GM19351 (cell line): Measurements from ENCODE around the gene MPRIP.

Source experiments
- ATAC-seq: cut with Tn5 transposase; IDR thresholded peaks from one replicate; pipeline ENCODE4 v1.9.1; 2021; ENCODE audit warnings: mild to moderate bottlenecking, moderate library complexity; ENCODE audit not compliant: unreplicated experiment

The MPRIP gene

GRCh38 chr17:17064322-17064721 lies 22.1 kb downstream of the MPRIP start:
- ATAC-seq, result no peak

- no peak for ATAC-seq
Observed at GRCh38 chr17:17066021-17066420, 23.8 kb downstream of the MPRIP start.

GRCh38 chr17:17067257-17067656 lies 25.0 kb downstream of the MPRIP start:
- no peak for ATAC-seq

GRCh38 chr17:17069849-17070248 lies 27.6 kb downstream of the MPRIP start:
- no peak for ATAC-seq

GRCh38 chr17:17070931-17071330 lies 28.7 kb downstream of the MPRIP start:
- ATAC-seq, result no peak

GRCh38 chr17:17071531-17072360 lies 29.5 kb downstream of the MPRIP start:
- ATAC-seq, result no peak

GRCh38 chr17:17072546-17072945 lies 30.3 kb downstream of the MPRIP start:
- ATAC-seq, result no peak

- no peak for ATAC-seq
Observed at GRCh38 chr17:17073030-17073564, 30.8 kb downstream of the MPRIP start.

GRCh38 chr17:17073581-17074403 lies 31.5 kb downstream of the MPRIP start:
- ATAC-seq, result no peak

GRCh38 chr17:17075125-17075781 lies 33.0 kb downstream of the MPRIP start:
- no peak for ATAC-seq

- no peak for ATAC-seq
Observed at GRCh38 chr17:17076066-17076465, 33.8 kb downstream of the MPRIP start.

GRCh38 chr17:17077101-17077500 lies 34.8 kb downstream of the MPRIP start:
- ATAC-seq, result no peak

GRCh38 chr17:17077861-17078732 lies 35.8 kb downstream of the MPRIP start:
- no peak for ATAC-seq

- no peak for ATAC-seq
Observed at GRCh38 chr17:17078832-17079231, 36.6 kb downstream of the MPRIP start.

- ATAC-seq, result no peak
Observed at GRCh38 chr17:17079336-17079735, 37.1 kb downstream of the MPRIP start.

- no peak for ATAC-seq
Observed at GRCh38 chr17:17079761-17080160, 37.5 kb downstream of the MPRIP start.

- no peak for ATAC-seq
Observed at GRCh38 chr17:17080181-17080631, 37.9 kb downstream of the MPRIP start.

GRCh38 chr17:17080781-17081180 lies 38.5 kb downstream of the MPRIP start:
- no peak for ATAC-seq

GRCh38 chr17:17081304-17081940 lies 39.2 kb downstream of the MPRIP start:
- no peak for ATAC-seq

GRCh38 chr17:17082878-17083277 lies 40.6 kb downstream of the MPRIP start:
- ATAC-seq, result no peak
